Psoas muscle (tissue), 8 donors: ENCODE results near the gene TESMIN. TPM values are rescaled to one million over a fixed set of nuclear protein-coding genes. Genes with fewer than 3 reads are reported as not detected.

Experiments used
- ATAC-seq, 4 donors: fragments of 200-7000 bp; cut with Tn5 transposase; one replicate each; pipeline ENCODE4 v1.9.1; 2020; ENCODE audit warnings: moderate library complexity in 3 of 4, mild to moderate bottlenecking in 2 of 4
- DNase-seq, 2 donors: peaks; one replicate each; pipeline ENCODE4 v3.0.0-alpha.2; 2020
- H3K27ac ChIP-seq: fragments of 200-600 bp; one replicate; pipeline ENCODE4 v1.8.0; 2022
- H3K27me3 ChIP-seq, 3 donors: fragments of 200-600 bp in 1 of 3; one replicate each; pipeline versions ENCODE4 v1.6.1 to v1.8.0; 2013 to 2022; ENCODE audit warnings: low read length in 2 of 3, mild to moderate bottlenecking in 2 of 3, moderate library complexity in 1 of 3; ENCODE audit not compliant: insufficient read depth in 3 of 3
- H3K36me3 ChIP-seq, 2 donors: fragments of 200-600 bp in 1 of 2; one replicate each; pipeline versions ENCODE4 v1.6.1 to v1.8.0; 2013 to 2022; ENCODE audit warnings: low read depth in 1 of 2, mild to moderate bottlenecking in 1 of 2, moderate library complexity in 1 of 2; ENCODE audit not compliant: insufficient read depth in 1 of 2
- H3K4me1 ChIP-seq: fragments of 200-600 bp; one replicate; pipeline ENCODE4 v1.8.0; 2022
- H3K4me3 ChIP-seq: fragments of 200-600 bp; one replicate; pipeline ENCODE4 v1.8.0; 2022; ENCODE audit warnings: mild to moderate bottlenecking
- H3K9me3 ChIP-seq: fragments of 200-600 bp; one replicate; pipeline ENCODE4 v1.8.0; 2022
- WGBS, 3 donors: extraction: QIAGEN DNeasy Blood & Tissue Kit; methylation state at CpG; one replicate each; pipeline versions ENCODE4 v1.1.6 to v1.1.7; 2013; 5-methylcytosine and 5-hydroxymethylcytosine counted together
- intact Hi-C, 2 donors: fragments of 100-400 bp; cut with DNase I; formaldehyde crosslinking; loops; one replicate each; pipeline versions ENCODE4 v1.11.0 to v1.14.2; 2022
- polyA plus RNA-seq, 3 donors: library from polyadenylated mRNA; stranded (reverse); fragments of 200-250 nt; gene quantifications; one replicate each; pipeline ENCODE4 v1.2.3, GENCODE V29; 2013
- total RNA-seq, 4 donors: library from RNA; stranded (reverse); fragmentation: NEBNext Ultra II Directional in 2 of 4; extraction: Animal tissue kit (Norgen Biotek cat#: 25700) in 2 of 4; gene quantifications; one replicate each; pipeline versions ENCODE4 v1.2.1 to v1.2.4, GENCODE V29; 2021 to 2023
- TF ChIP-seq, protein P1 (sequence below): fragments of 200-600 bp; IDR thresholded peaks from one replicate; pipeline ENCODE4 v1.8.0; 2022; ENCODE audit warnings: antibody characterized with exemption
- donor health status: healthy with polysubstance abuse.
- donor health status: DM: no; HTN: no; CAD: no; lungs with moderate emphysema.
- donor health status: Bipolar disorder and iron deficiency.
- donor health status: healthy.
- donor health status: DM: yes; HTN: yes; CAD: no.
- donor health status: DM: no; HTN: no; CAD: no.
- donor health status: DM: no; HTN: no; CAD: no.
- donor health status: DM: yes; HTN: yes; CAD: no.

TESMIN gene
- total and polyA plus RNA-seq, 7 donors: 0.03 to 0.44 (median 0.25) TPM

DNA sequence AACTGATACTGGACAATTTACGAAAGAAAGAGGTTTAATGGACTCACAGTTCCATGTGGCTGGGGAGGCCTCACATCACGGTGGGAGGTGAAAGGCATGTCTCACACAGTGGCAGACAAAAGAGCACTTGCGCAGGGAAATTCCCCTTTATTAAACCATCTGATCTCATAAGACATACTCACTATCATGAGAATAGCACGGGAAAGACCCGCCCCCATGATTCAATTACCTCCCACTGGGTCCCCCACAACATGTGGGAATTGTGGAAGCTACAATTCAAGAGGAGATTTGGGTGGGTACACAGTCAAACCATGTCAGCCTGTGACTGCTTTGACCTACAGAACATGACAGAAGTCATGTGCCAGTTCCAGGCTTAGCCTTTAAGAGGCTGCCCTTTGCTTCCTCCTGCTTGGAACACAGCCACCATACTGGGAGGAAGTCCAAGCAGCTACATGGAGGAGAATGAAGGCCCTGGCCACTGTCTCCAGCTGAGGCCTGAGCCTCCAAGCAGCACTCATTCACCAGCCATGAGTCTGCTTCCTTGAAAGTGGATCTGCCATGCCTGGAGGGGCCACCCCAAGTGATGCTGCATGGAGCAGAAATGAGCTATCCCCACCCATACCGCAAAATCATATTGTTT, 77.9 kb downstream of the TESMIN start:
- no peaks in the 10 kb centered on the region for H3K9me3 ChIP-seq
- H3K36me3 ChIP-seq: no peaks in the 10 kb centered on the region
- intact Hi-C loops: no loop called here
- 85 to 90% (median 88%) methylated on average over 6 of the region's 6 CpGs for WGBS, 3 donors
- H3K4me3 ChIP-seq: no peak overlapping the region
- TF ChIP-seq, protein P1, sequence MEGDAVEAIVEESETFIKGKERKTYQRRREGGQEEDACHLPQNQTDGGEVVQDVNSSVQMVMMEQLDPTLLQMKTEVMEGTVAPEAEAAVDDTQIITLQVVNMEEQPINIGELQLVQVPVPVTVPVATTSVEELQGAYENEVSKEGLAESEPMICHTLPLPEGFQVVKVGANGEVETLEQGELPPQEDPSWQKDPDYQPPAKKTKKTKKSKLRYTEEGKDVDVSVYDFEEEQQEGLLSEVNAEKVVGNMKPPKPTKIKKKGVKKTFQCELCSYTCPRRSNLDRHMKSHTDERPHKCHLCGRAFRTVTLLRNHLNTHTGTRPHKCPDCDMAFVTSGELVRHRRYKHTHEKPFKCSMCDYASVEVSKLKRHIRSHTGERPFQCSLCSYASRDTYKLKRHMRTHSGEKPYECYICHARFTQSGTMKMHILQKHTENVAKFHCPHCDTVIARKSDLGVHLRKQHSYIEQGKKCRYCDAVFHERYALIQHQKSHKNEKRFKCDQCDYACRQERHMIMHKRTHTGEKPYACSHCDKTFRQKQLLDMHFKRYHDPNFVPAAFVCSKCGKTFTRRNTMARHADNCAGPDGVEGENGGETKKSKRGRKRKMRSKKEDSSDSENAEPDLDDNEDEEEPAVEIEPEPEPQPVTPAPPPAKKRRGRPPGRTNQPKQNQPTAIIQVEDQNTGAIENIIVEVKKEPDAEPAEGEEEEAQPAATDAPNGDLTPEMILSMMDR: no peak
- DNase-seq (peak in 1 of 2 donors; percentile 33), ATAC-seq (no peak)
- H3K4me1 ChIP-seq: no peaks in the 10 kb centered on the region
- no peak overlapping the region for H3K27ac ChIP-seq
- peaks cover 0 to 13% (median 0%) of the 10 kb centered on the region in 3 donors for H3K27me3 ChIP-seq

DNA sequence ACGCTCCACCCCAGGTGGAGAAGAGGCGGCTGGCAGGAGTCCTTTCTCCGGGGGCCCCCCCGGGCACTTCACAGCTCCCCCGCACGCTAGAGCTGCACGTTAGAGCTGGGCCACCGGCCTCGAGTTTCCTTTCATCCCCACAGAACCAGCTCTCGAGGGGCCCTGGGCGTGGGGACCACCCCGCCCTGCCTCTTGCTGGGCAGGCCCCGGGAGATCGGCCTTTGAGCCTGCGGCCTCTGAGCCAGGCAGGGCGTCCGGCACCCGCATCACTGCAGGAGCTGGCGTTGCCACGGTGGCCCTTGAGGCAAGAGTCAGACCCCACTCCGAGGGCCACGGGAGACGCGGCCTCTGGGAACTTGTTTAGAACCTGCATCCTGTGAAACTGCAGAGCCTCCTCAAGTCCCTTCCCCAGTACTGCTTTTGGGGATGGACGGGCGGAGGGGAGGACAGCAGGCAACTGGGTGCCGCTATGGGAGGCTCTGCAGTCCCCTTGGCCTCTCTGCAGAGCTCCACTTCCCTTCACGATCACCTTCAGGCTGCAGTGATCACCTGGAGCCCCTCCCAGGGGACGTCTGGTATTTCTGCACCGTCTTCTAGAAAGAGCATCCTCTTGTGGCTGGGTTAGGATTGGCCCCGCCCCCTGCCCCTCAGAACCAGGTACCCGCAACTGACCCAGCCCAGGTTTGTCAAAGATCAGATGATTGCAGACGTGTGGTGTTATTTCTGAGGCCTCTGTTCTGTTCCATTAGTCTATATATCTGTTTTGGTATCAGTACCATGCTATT, 80.9 kb downstream of the TESMIN start:
- Histone ChIP-seq H3K9me3 (no peaks in the 10 kb centered on the region), H3K4me3 (no peak overlapping the region), H3K36me3 (no peaks in the 10 kb centered on the region), H3K4me1 (no peaks in the 10 kb centered on the region), H3K27me3 (peaks cover 0 to 25% (median 0%) of the 10 kb centered on the region in 3 donors), H3K27ac (no peak overlapping the region)
- 81 to 84% (median 82%) methylated on average over 32 to 33 of the region's 33 CpGs for WGBS, 3 donors
- intact Hi-C loops: no loop called here
- TF ChIP-seq, protein P1: no peak
- no peak for ATAC-seq
- no peak for DNase-seq

DNA sequence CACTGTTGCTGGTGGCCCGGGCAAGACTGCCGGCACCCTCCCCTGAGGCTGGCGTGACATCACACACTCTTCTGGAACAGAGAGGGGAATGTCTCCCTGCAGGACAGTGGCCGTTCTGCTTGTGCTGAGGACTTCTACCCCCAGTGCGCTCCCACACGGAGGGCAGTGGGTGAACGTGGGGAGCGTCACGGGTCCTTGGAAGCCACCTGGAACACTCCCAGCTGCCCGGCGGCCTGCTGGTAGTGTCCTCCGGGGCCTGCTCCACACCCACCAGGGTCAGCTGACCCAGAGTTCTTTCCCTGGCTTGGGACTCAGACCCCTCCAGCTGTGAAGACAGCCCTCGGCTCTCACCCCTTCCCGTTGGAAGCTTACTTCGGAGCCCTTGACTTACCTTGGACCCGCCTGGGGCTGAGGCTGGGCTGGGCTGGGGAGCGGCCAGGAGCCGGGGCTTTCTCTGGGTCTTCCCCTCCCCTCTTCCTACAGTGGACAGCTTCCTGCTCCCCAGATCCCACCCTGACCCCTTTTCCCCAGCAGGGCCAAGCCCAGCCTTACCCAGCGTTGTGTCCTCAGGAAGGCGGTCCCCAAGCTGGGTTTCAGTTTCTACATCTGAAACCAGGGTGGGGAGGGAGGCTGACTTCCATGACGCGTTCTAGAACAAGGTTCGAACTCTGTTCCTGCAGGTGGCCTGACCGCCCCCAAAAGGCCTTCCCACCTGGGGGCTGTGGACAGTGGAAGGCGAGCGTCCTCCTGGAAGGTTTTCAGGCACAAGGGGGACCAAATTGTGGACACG, 81.8 kb downstream of the TESMIN start:
- 67 to 72% (median 69%) methylated on average over 25 to 27 of the region's 27 CpGs for WGBS, 3 donors
- intact Hi-C loops: no loop called here
- Histone ChIP-seq H3K36me3 (no peaks in the 10 kb centered on the region), H3K9me3 (no peaks in the 10 kb centered on the region), H3K27me3 (peaks cover 0 to 34% (median 0%) of the 10 kb centered on the region in 3 donors), H3K27ac (no peak overlapping the region), H3K4me3 (no peak overlapping the region), H3K4me1 (no peaks in the 10 kb centered on the region)
- ATAC-seq (no peak), DNase-seq (no peak)
- TF ChIP-seq, protein P1: no peak

DNA sequence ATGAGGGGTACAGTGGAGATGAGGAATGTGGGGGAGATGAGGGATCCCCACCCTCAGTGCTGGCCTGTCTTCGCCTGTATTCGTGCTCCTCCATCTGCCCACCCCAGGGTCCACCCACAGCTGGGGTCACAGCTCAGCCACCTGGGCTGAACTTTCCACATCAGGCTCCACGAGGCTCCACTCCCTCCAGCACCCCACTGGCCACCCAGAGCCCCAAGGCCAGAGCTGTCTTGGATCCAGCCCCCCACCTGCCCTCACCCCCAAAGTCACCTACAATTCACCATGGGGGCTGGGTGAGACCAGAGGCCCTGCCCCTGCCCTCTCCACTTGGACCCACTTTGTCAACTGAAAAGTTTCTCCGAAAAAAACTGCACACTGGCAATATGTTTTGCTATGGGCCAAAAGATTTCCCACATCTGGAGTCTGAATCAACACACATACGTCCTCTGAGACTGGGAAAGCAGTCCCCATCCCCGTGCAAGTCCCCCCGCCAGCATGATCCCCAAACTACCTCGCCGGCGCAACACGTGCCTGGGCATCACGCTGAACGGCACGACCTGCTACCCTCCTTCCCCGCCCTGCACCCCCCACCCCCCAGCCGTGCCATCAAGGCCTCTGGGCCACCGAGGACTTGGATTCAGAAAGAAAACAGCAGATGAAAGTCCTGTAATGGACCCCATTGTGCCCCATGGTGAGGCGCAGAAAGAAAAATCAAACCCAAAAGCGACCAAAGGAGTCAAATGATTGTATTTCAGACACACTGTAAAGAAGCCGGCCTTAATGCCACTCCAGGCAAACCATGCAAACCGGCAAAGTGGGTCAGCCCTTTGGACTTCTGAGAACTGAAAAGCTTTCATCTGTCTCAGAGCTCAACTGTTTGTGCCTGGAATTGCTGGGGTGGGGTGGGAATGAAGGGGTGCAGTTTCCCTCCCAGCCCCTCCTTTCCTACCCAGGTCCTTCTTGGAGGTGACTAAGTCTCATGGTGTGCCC, 83.5 kb downstream of the TESMIN start:
- Histone ChIP-seq H3K27ac (no peak overlapping the region), H3K36me3 (no peaks in the 10 kb centered on the region), H3K4me3 (no peak overlapping the region), H3K9me3 (no peaks in the 10 kb centered on the region), H3K27me3 (peaks cover 0 to 46% (median 0%) of the 10 kb centered on the region in 3 donors), H3K4me1 (no peaks in the 10 kb centered on the region)
- intact Hi-C loops: no loop called here
- TF ChIP-seq, protein P1: no peak
- DNase-seq (no peak), ATAC-seq (peak in 1 of 4 donors; percentile 22)
- 54 to 70% (median 61%) methylated on average over 19 to 21 of the region's 21 CpGs for WGBS, 3 donors
